IMR-90 (cell line): ENCODE results near the gene SOX1. TPM values are rescaled to one million over a fixed set of nuclear protein-coding genes. Genes with fewer than 3 reads are reported as not detected.

ENCODE experiments used
- ATAC-seq: fragments of 200-7000 bp; cut with Tn5 transposase; 2 replicates; pipeline ENCODE4 v1.9.1; 2020; ENCODE audit warnings: low read depth, mild to moderate bottlenecking, moderate library complexity
- BruUV-seq: library from RNA; stranded (reverse); fragments of 400-500 nt; replicated peaks from 2 replicates; lab custom pipeline; 2021; lab: Mats Ljungman, UMichigan
- CTCF ChIA-PET: fragments of 300-600 bp; formaldehyde crosslinking; extraction: SDS; loops from one replicate; lab custom pipeline; 2021; ENCODE audit warnings: antibody characterized with exemption; lab: Yijun Ruan, JAX
- POLR2A ChIA-PET: fragments of 300-600 bp; sonication (Branson Sonifier 250); formaldehyde crosslinking; loops from one replicate; lab custom pipeline; 2022; ENCODE audit warnings: antibody characterized with exemption; ENCODE audit not compliant: unreplicated experiment; lab: Charles Lee
- DNase-seq: peaks from one replicate; pipeline ENCODE4 v3.0.0; 2013
- H2AFZ ChIP-seq: replicated peaks from 2 replicates; pipeline ENCODE3; 2013; ENCODE audit warnings: low read length, mild to moderate bottlenecking; ENCODE audit not compliant: poor library complexity
- H2AK5ac ChIP-seq: 2 replicates; pipeline ENCODE4 v1.6.1; 2013; ENCODE audit warnings: low read depth, low read length, inconsistent platforms
- H2AK9ac ChIP-seq: replicated peaks from 2 replicates; pipeline ENCODE3; 2013; ENCODE audit warnings: mild to moderate bottlenecking, low read depth, low read length, moderate library complexity; ENCODE audit not compliant: poor library complexity
- H2BK120ac ChIP-seq: 2 replicates; pipeline ENCODE4 v1.6.1; 2013; ENCODE audit warnings: low read depth, low read length, inconsistent platforms
- H2BK15ac ChIP-seq: 3 replicates; pipeline ENCODE4 v1.6.1; 2013; ENCODE audit warnings: low read depth, low read length, inconsistent platforms
- H2BK20ac ChIP-seq: 2 replicates; pipeline ENCODE4 v1.6.1; 2013; ENCODE audit warnings: low read depth, mild to moderate bottlenecking, inconsistent platforms, low read length, moderate library complexity
- H2BK5ac ChIP-seq: 2 replicates; pipeline ENCODE4 v1.6.1; 2013; ENCODE audit warnings: mild to moderate bottlenecking, low read depth, low read length, inconsistent platforms; ENCODE audit not compliant: poor library complexity, severe bottlenecking
- H3K14ac ChIP-seq: replicated peaks from 2 replicates; pipeline ENCODE4 v1.6.1; 2013; ENCODE audit warnings: low read depth, low read length, inconsistent platforms
- H3K18ac ChIP-seq: 2 replicates; pipeline ENCODE4 v1.6.1; 2013; ENCODE audit warnings: low read depth, low read length, control low read depth
- H3K23ac ChIP-seq: 2 replicates; pipeline ENCODE4 v1.6.1; 2013; ENCODE audit warnings: low read depth, low read length, inconsistent platforms
- H3K27ac ChIP-seq: 2 replicates; pipeline ENCODE4 v1.5.1; 2013; ENCODE audit warnings: mild to moderate bottlenecking, control low read depth, low read length; ENCODE audit not compliant: insufficient read depth
- H3K27me3 ChIP-seq: 2 replicates; pipeline ENCODE4 v1.6.1; 2013; ENCODE audit warnings: low read length; ENCODE audit not compliant: control insufficient read depth, insufficient read depth
- H3K36me3 ChIP-seq: 2 replicates; pipeline ENCODE4 v1.6.1; 2013; ENCODE audit warnings: low read length, mixed read lengths; ENCODE audit not compliant: control insufficient read depth, insufficient read depth
- H3K4ac ChIP-seq: 2 replicates; pipeline ENCODE4 v1.6.1; 2013; ENCODE audit warnings: low read depth, low read length, inconsistent platforms
- H3K4me1 ChIP-seq: 2 replicates; pipeline ENCODE4 v1.6.1; 2013; ENCODE audit warnings: low read length, mixed read lengths; ENCODE audit not compliant: control insufficient read depth, insufficient read depth
- H3K4me2 ChIP-seq: 2 replicates; pipeline ENCODE4 v1.6.1; 2013; ENCODE audit warnings: low read depth, mild to moderate bottlenecking, control low read depth, low read length, moderate library complexity
- H3K4me3 ChIP-seq: 2 replicates; pipeline ENCODE4 v1.5.1; 2013; ENCODE audit warnings: low read depth, mild to moderate bottlenecking, control low read depth, low read length, moderate library complexity; ENCODE audit not compliant: insufficient read depth
- H3K56ac ChIP-seq: 2 replicates; pipeline ENCODE4 v1.6.1; 2013; ENCODE audit warnings: low read length, inconsistent platforms; ENCODE audit not compliant: insufficient read depth; ENCODE audit errors: extremely low read depth
- H3K79me1 ChIP-seq, 2 experiments: 2 replicates each; pipeline ENCODE4 v1.6.1; 2013; ENCODE audit warnings: low read length in 2 of 2, inconsistent platforms in 1 of 2, low read depth in 1 of 2
- H3K9ac ChIP-seq: 2 replicates; pipeline ENCODE4 v1.6.1; 2013; ENCODE audit warnings: low read depth, low read length, control low read depth
- H3K9me1 ChIP-seq: 2 replicates; pipeline ENCODE4 v1.6.1; 2013; ENCODE audit warnings: low read length, inconsistent platforms; ENCODE audit not compliant: insufficient read depth
- H3K9me3 ChIP-seq: 2 replicates; pipeline ENCODE4 v1.6.1; 2013; ENCODE audit warnings: low read length; ENCODE audit not compliant: control insufficient read depth, insufficient read depth
- H4K20me1 ChIP-seq: 2 replicates; pipeline ENCODE4 v1.6.1; 2013; ENCODE audit warnings: low read length, inconsistent platforms; ENCODE audit not compliant: insufficient read depth
- H4K5ac ChIP-seq: 2 replicates; pipeline ENCODE4 v1.6.1; 2013; ENCODE audit warnings: mild to moderate bottlenecking, low read depth, low read length, control low read depth
- H4K8ac ChIP-seq, 2 experiments: 2 replicates each; pipeline ENCODE4 v1.6.1; 2013; ENCODE audit warnings: low read depth in 2 of 2, low read length in 2 of 2, control low read depth in 1 of 2, inconsistent platforms in 1 of 2
- H4K91ac ChIP-seq: 2 replicates; pipeline ENCODE4 v1.6.1; 2013; ENCODE audit warnings: low read depth, low read length, inconsistent platforms; ENCODE audit not compliant: insufficient read depth
- BHLHE40 ChIP-seq: fragments of 150-350 bp; IDR thresholded peaks from 2 replicates; pipeline ENCODE4 v1.6.1; 2016; ENCODE audit warnings: mild to moderate bottlenecking, low read depth, low read length
- CEBPB ChIP-seq: IDR thresholded peaks from 2 replicates; pipeline ENCODE4 v1.6.1; 2012; ENCODE audit warnings: low read depth, low read length, improper control_type of control experiment
- CHD1 ChIP-seq: IDR thresholded peaks from 2 replicates; pipeline ENCODE4 v1.6.1; 2012; ENCODE audit warnings: low read depth, low read length, improper control_type of control experiment
- CTCF ChIP-seq: conservative IDR thresholded peaks from 2 replicates; pipeline ENCODE4 v1.5.1; 2012; ENCODE audit warnings: mild to moderate bottlenecking, low read depth, low read length, improper control_type of control experiment
- ELK1 ChIP-seq: fragments of 150-350 bp; IDR thresholded peaks from 2 replicates; pipeline ENCODE4 v1.6.1; 2016; ENCODE audit warnings: low read depth, mild to moderate bottlenecking, low read length, moderate library complexity, borderline replicate concordance
- FOS ChIP-seq: fragments of 150-350 bp; IDR thresholded peaks from 2 replicates; pipeline ENCODE4 v1.6.1; 2016; ENCODE audit warnings: low read depth, low read length
- MAFK ChIP-seq: IDR thresholded peaks from 2 replicates; pipeline ENCODE4 v1.6.1; 2012; ENCODE audit warnings: low read depth, low read length, improper control_type of control experiment
- MXI1 ChIP-seq: IDR thresholded peaks from 2 replicates; pipeline ENCODE4 v1.6.1; 2012; ENCODE audit warnings: low read depth, mild to moderate bottlenecking, low read length, moderate library complexity, borderline replicate concordance
- NFE2L2 ChIP-seq: fragments of 150-350 bp; IDR thresholded peaks from 2 replicates; pipeline ENCODE4 v1.6.1; 2016; ENCODE audit warnings: low read depth, mild to moderate bottlenecking, low read length
- POLR2A ChIP-seq: IDR thresholded peaks from 2 replicates; pipeline ENCODE4 v1.6.1; 2012; ENCODE audit warnings: mild to moderate bottlenecking, low read depth, low read length
- RAD21 ChIP-seq: IDR thresholded peaks from 2 replicates; pipeline ENCODE4 v1.6.1; 2012; ENCODE audit warnings: low read length, improper control_type of control experiment
- RCOR1 ChIP-seq: IDR thresholded peaks from 2 replicates; pipeline ENCODE4 v1.6.1; 2012; ENCODE audit warnings: mild to moderate bottlenecking, low read length, improper control_type of control experiment; ENCODE audit not compliant: insufficient replicate concordance
- RFX5 ChIP-seq: IDR thresholded peaks from 2 replicates; pipeline ENCODE4 v1.8.0; 2012; ENCODE audit warnings: low read depth, mild to moderate bottlenecking, low read length, moderate library complexity
- SMC3 ChIP-seq: fragments of 150-350 bp; IDR thresholded peaks from 2 replicates; pipeline ENCODE4 v1.6.1; 2016; ENCODE audit warnings: low read depth, mild to moderate bottlenecking, antibody characterized with exemption, low read length, moderate library complexity
- WGBS, 2 experiments: methylation state at CpG; one replicate each; pipeline versions ENCODE4 v1.1.5 to v1.1.7; 2013; ENCODE audit warnings: missing lambda C conversion rate in 2 of 2; ENCODE audit not compliant: insufficient read length in 1 of 2; ENCODE audit errors: extremely low coverage in 2 of 2; 5-methylcytosine and 5-hydroxymethylcytosine counted together
- dilution Hi-C: fragments of 300-500 bp; cut with HindIII; formaldehyde crosslinking; loops from one replicate; pipeline ENCODE4 v1.14.3; 2018; ENCODE audit warnings: low sequenced_read_pairs; ENCODE audit not compliant: unreplicated experiment
- in situ Hi-C: fragments of 300-500 bp; cut with MboI; formaldehyde crosslinking; loops from 3 replicates; pipeline ENCODE4 v1.14.3; 2019; ENCODE audit warnings: low sequenced_read_pairs, inconsistent platforms, mixed read lengths
- intact Hi-C: fragments of 100-400 bp; cut with micrococcal nuclease; formaldehyde crosslinking; loops from 2 replicates; pipeline ENCODE4 v1.10.0; 2022
- polyA plus RNA-seq, 3 experiments: library from polyadenylated mRNA; depleted of rRNA; stranded (reverse); fragments of >200 nt; gene quantifications; 2 replicates each; pipeline ENCODE4 v1.2.3, GENCODE V29; 2012; ENCODE audit warnings: low replicate concordance in 1 of 3
- total RNA-seq: library from RNA; depleted of rRNA; stranded (reverse); fragments of >200 nt; gene quantifications from 2 replicates; pipeline ENCODE4 v1.2.3, GENCODE V29; 2012
- TF ChIP-seq, protein P1 (sequence below): fragments of 150-350 bp; IDR thresholded peaks from 2 replicates; pipeline ENCODE4 v1.6.1; 2017; ENCODE audit warnings: mild to moderate bottlenecking, antibody characterized with exemption, low read length, low read depth

Gene SOX1
- total and polyA plus RNA-seq, 2 of the 4 experiments (the other 2 are of a cell fraction), result not detected

- Histone ChIP-seq H3K9me3 (peaks cover 29% of the 10 kb centered on the region), H3K9ac (no peak overlapping the region), H3K4me1 (no peaks in the 10 kb centered on the region), H2BK15ac (no peak overlapping the region), H3K18ac (no peak overlapping the region), H3K9me1 (no peaks in the 10 kb centered on the region), H4K91ac (no peak overlapping the region), H3K27ac (no peak overlapping the region), H3K36me3 (no peaks in the 10 kb centered on the region), H3K4me3 (no peak overlapping the region), H3K14ac (no peak overlapping the region), H2AK5ac (no peak overlapping the region), H3K27me3 (no peaks in the 10 kb centered on the region), H3K4ac (no peak overlapping the region), H4K5ac (no peak overlapping the region), H2AK9ac (no peak overlapping the region), H2AFZ (no peak overlapping the region), H2BK120ac (no peak overlapping the region), H3K79me1 (no peaks in the 10 kb centered on the region), H2BK5ac (no peak overlapping the region), H3K23ac (no peak overlapping the region), H4K20me1 (no peaks in the 10 kb centered on the region), H3K4me2 (no peak overlapping the region), H4K8ac (no peak overlapping the region), H2BK20ac (no peak overlapping the region), H3K56ac (no peak overlapping the region)
- ATAC-seq, result no peak
- dilution Hi-C loops (no loop called here), intact Hi-C loops (no loop called here), in situ Hi-C loops (no loop called here)
- TF ChIP-seq BHLHE40, result no peak
- TF ChIP-seq MXI1, result no peak
- TF ChIP-seq, protein P1, sequence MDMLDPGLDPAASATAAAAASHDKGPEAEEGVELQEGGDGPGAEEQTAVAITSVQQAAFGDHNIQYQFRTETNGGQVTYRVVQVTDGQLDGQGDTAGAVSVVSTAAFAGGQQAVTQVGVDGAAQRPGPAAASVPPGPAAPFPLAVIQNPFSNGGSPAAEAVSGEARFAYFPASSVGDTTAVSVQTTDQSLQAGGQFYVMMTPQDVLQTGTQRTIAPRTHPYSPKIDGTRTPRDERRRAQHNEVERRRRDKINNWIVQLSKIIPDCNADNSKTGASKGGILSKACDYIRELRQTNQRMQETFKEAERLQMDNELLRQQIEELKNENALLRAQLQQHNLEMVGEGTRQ, result no peak
- no peak for TF ChIP-seq POLR2A
- TF ChIP-seq RAD21, result no peak
- TF ChIP-seq RFX5, result no peak
- TF ChIP-seq CHD1, result no peak
- TF ChIP-seq NFE2L2, result no peak
- TF ChIP-seq FOS, result no peak
- no peak for TF ChIP-seq CEBPB
- no peak for TF ChIP-seq MAFK
- no peak for TF ChIP-seq CTCF
- TF ChIP-seq ELK1, result no peak
- no peak for TF ChIP-seq SMC3
- TF ChIP-seq RCOR1, result no peak
- ChIA-PET POLR2A (no interaction called here), CTCF (no interaction called here)
- no TSS peak for BruUV-seq
- DNase-seq, result no peak
- WGBS, 2 experiments, result no CpG with 5 or more reads among the region's 10 CpGs
Observed at GRCh38 chr13:112111239-112111857, 44.4 kb downstream of the SOX1 start.
